ENCODE results near the gene CKM. TPM values are rescaled to one million over a fixed set of nuclear protein-coding genes. Genes with fewer than 3 reads are reported as not detected.
"Not testable (repeated sequence)": the region's sequence is repeated elsewhere in the genome, so short reads cannot be mapped to it uniquely, and the experiment has no call there.

Gene CKM
- total RNA-seq, 1 donor from 2014 or later = 3,974 TPM

DNA sequence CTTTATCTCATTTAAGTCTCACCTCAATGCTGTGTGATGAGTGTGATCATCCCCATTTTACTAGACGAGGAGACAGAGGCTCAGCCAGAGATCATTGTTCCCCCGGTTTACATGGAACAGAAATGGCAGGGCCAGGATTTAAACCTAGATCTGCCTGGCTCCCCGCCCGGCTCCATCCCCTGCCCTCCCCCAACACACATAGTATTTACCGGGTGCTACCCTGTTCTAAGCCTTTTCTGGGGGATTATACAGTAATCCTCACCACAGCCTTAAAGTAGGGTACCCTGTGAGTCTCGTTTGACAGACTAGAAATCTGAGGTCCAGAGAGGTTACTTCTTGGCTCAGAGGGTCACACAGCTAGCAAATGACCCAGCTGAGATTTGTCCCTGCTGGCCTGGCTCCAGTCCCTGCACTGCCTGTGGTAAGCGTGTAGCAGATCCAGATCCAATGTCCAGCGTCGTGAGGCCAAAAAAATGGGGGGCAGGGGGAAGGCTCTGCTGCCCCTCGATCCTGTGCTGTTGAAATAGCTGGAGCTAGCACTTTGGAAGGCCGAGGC is 14.1 kb upstream of the CKM start:
- peaks cover 35% of the 10 kb centered on the region for H3K27me3 ChIP-seq (ENCODE audit: low read depth)
- H3K4me3 ChIP-seq = no peak overlapping the region
- peaks cover 15% of the 10 kb centered on the region for H3K4me1 ChIP-seq
- TF ChIP-seq, protein P1, sequence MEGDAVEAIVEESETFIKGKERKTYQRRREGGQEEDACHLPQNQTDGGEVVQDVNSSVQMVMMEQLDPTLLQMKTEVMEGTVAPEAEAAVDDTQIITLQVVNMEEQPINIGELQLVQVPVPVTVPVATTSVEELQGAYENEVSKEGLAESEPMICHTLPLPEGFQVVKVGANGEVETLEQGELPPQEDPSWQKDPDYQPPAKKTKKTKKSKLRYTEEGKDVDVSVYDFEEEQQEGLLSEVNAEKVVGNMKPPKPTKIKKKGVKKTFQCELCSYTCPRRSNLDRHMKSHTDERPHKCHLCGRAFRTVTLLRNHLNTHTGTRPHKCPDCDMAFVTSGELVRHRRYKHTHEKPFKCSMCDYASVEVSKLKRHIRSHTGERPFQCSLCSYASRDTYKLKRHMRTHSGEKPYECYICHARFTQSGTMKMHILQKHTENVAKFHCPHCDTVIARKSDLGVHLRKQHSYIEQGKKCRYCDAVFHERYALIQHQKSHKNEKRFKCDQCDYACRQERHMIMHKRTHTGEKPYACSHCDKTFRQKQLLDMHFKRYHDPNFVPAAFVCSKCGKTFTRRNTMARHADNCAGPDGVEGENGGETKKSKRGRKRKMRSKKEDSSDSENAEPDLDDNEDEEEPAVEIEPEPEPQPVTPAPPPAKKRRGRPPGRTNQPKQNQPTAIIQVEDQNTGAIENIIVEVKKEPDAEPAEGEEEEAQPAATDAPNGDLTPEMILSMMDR (IDR thresholded peaks at IDR 0.05; ENCODE audit: borderline replicate concordance) = no peak
- DNase-seq = no peak
- no peak overlapping the region for H3K27ac ChIP-seq (replicated peaks)
- intact Hi-C loops (cut with micrococcal nuclease) = no loop called here
- H3K36me3 ChIP-seq = no peaks in the 10 kb centered on the region
- H3K9me3 ChIP-seq (replicated peaks) = no peaks in the 10 kb centered on the region

- H3K4me3 ChIP-seq; H3K27ac ChIP-seq (replicated peaks); intact Hi-C loops (cut with micrococcal nuclease); H3K9me3 ChIP-seq (replicated peaks); H3K36me3 ChIP-seq; DNase-seq; H3K4me1 ChIP-seq: not testable (repeated sequence)
- peaks cover 20% of the 10 kb centered on the region for H3K27me3 ChIP-seq (ENCODE audit: low read depth)
These were observed 12.2 kb upstream of the CKM start for GRCh38 chr19:45334881-45335280.

- no peak overlapping the region for H3K4me3 ChIP-seq
- TF ChIP-seq, protein P1 (IDR thresholded peaks at IDR 0.05; ENCODE audit: borderline replicate concordance) = no peak
- no peak for DNase-seq
- intact Hi-C loops (cut with micrococcal nuclease) = no loop called here
- no peaks in the 10 kb centered on the region for H3K9me3 ChIP-seq (replicated peaks)
- peaks cover 8% of the 10 kb centered on the region for H3K27me3 ChIP-seq (ENCODE audit: low read depth)
- no peaks in the 10 kb centered on the region for H3K36me3 ChIP-seq
- H3K27ac ChIP-seq (replicated peaks) = no peak overlapping the region
- peaks cover 5% of the 10 kb centered on the region for H3K4me1 ChIP-seq
These were observed 11.1 kb upstream of the CKM start for GRCh38 chr19:45333609-45334303.

- no peak for DNase-seq
- intact Hi-C loops (cut with micrococcal nuclease) = no loop called here
- no peak overlapping the region for H3K27ac ChIP-seq (replicated peaks)
- TF ChIP-seq, protein P1 (IDR thresholded peaks at IDR 0.05; ENCODE audit: borderline replicate concordance) = no peak
- peaks cover 2% of the 10 kb centered on the region for H3K4me1 ChIP-seq
- no peak overlapping the region for H3K4me3 ChIP-seq
- no peaks in the 10 kb centered on the region for H3K9me3 ChIP-seq (replicated peaks)
- no peaks in the 10 kb centered on the region for H3K36me3 ChIP-seq
- H3K27me3 ChIP-seq (ENCODE audit: low read depth) = no peaks in the 10 kb centered on the region
These were observed 8.7 kb upstream of the CKM start for GRCh38 chr19:45331411-45331810.

DNA sequence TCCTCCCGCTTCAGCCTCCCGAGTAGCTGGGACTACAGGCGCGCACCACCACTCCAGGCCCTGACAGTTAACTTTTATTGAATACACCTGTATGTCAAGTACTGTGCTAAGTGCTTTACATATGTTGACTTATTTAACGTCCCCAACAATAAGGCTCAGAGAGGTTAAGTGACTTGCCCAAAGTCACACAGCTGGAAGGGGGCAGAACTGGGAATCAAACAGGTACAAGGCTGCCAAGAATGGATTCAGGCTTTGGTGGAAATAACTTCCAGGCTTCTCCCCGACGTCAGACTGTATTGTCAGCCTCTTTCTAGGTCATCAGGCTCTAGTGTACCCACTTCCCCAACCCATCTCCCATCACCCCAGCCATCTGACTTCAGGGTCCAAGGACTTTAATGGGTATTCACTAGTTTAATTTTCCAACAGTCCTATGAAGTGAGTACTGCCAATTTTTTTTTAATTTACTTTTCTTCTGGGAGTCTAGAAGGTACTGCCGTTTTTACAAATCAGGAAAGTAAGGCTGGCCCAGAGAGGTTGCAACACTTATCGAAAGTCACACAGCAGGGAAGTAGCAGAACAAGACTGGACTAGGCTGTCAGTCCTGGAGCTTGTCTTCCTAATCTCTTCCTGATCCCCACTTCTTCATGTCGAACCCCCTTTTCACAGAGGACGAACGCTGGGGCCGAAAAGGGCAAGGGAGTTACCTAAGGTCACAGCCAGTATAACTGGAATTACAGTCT is 4.9 kb upstream of the CKM start:
- no peaks in the 10 kb centered on the region for H3K36me3 ChIP-seq
- no peak overlapping the region for H3K4me3 ChIP-seq
- no peak overlapping the region for H3K27ac ChIP-seq (replicated peaks)
- no peaks in the 10 kb centered on the region for H3K9me3 ChIP-seq (replicated peaks)
- intact Hi-C loops (cut with micrococcal nuclease) = no loop called here
- H3K27me3 ChIP-seq (ENCODE audit: low read depth) = peaks cover 16% of the 10 kb centered on the region
- TF ChIP-seq, protein P1 (IDR thresholded peaks at IDR 0.05; ENCODE audit: borderline replicate concordance) = no peak
- peaks cover 10% of the 10 kb centered on the region for H3K4me1 ChIP-seq
- no peak for DNase-seq

All from left ventricle myocardium inferior (tissue), 1 donor.